CD4-positive, alpha-beta T cell treated with Interleukin-15 for 4 hours (primary cell): ENCODE data around the gene SLC9C1.

Source experiments
- DNase-seq: peaks from one replicate; pipeline ENCODE4 v3.0.0-alpha.2; 2020; ENCODE audit warnings: low spot score

The SLC9C1 gene

GRCh38 chr3:112306825-112307224 is 12.8 kb upstream of the SLC9C1 start:
- DNase-seq: no peak

DNA sequence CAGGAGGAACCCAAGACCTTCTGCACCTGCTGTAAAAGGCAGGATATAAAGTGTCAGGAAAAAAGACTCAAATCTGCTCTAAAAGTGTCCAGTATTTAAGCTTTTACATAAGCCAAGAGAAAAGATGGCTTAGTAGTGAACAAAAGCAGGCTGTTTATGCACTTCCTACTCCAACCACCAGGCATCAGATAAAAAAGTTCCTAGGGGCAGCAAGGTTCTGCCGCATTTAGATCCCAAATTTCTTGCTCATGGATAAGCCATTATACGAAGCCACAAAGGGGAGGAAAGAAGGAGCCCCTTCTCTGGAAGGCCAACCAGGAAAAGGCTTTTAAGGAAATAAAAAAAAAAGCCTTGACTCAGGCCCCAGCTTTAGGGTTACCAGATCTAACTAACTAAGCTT is 10.6 kb upstream of the SLC9C1 start:
- no peak for DNase-seq

- DNase-seq: peak; percentile 20
Observed at GRCh38 chr3:112303764-112304325, 9.8 kb upstream of the SLC9C1 start.

DNA sequence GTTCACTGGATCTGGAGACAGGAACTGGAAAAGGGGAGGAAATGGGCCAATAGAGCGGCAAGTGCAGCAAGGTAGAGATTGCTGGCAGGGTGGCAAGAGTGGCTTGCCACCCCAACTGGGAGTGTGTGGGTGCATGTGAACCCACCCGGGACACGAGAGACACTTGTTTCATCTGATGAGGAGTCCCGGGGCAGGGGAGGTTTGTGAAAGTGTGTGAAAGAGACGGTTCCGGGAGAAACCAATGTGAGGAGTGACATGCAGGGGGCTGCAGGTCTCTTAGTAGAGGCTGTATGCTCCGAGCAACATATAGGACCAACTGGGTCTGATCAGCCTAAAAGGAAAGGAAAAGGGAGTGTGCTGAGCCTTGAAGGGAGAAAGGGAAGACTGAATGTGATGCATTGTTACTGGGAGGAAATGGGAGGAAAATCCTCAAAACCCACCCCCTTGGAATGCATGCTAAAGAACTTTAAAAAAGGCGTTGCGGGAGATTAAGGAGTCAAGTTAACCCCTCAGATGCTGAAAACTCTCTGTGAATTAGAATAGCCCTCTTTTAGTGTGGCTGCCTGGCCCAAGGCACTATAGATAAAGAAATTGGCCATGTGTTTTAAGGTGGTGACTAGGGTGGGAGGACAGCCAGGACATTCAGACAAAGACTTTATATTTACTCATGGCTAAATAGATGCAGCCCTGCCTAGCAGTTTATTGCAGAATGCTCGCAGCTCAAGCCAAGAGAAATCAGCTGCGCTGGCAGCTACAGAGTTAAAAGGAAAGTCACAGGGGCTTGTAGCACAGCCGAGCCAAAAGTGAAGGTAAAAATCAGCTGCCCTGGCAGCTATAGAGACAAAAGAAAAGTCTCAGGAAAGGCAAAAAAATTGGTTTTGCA is 9.1 kb upstream of the SLC9C1 start:
- DNase-seq: no peak

GRCh38 chr3:112302150-112302830 is 8.3 kb upstream of the SLC9C1 start:
- no peak for DNase-seq

DNA sequence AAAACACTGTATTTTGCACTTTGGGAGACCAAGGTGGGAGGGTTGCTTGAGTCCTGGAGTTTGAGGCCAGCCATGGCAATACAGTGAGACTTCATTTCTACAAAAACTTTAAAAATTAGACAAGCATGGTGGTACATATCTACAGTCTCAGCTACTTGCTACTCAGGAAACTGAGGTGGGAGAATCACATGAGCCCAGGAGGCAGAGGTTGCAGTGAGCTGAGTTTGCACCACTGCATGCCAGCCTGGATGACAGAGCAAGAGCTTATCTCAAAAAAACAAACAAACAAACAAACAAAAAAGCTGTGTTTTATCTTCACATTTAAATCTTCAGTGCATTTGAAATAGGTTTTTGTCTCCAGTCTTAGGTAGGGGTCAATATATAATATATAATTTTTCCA is 4.8 kb upstream of the SLC9C1 start:
- no peak for DNase-seq

DNA sequence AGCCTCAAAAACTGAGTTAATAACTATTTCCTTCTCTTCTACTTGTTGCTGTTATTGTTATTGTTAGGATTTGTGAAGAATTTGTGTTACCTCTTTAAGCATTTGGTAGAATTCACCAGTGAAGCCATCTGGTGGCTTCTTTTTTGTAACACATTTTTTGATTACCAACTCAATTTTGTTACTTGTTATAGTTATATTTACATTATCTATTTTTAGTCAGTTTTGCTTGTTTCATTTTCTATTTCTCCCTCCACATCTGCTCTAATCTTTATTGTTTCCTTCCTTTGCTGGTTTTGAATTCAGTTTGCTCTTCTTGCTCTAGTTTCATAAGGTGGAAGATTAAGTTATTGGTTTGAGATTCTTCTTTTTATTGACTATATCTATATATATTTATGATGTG is 3.7 kb upstream of the SLC9C1 start:
- DNase-seq: no peak

DNA sequence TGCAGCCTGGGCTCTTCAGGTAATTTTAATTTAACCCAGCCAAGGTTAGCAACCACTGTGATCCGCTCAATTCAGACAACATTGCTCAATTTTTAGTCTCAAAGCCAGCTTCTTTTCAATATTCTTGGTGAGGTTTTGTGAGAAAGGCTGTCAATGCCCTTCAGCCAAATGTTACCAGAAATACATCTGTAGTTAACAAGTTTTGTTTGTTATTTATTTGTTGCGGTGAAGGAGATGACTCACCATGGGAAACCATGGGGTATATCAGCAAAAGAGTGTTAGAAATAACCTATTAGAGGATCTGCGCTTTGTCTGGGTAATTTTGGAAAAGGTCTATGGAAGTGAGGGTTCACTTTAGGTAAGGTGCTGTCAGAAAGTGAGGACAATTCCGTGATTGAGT is 5.0 kb downstream of the SLC9C1 start:
- no peak for DNase-seq

GRCh38 chr3:112280266-112280665 is 13.8 kb downstream of the SLC9C1 start:
- no peak for DNase-seq

DNA sequence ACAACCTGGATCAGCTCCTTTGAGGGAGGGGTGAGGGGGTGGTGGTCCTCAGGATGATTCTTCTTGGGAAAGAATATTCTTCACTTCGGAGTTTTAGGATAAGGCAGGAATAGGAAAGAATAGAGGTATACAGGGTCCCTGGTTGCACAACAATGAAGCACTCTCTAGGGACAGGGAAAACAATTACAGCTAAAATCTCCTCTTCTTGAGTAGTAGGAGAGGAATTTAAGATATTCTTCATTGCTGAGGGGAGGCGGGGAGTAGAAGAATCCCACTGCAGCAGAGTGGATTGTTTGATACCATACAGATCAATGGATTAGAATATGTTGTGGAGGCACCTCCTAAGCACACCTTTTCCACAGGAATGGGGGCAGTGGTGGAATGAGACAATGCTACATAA is 20.5 kb downstream of the SLC9C1 start:
- DNase-seq: no peak

- no peak for DNase-seq
Observed at GRCh38 chr3:112261742-112262141, 32.3 kb downstream of the SLC9C1 start.

GRCh38 chr3:112260563-112260962 is 33.5 kb downstream of the SLC9C1 start:
- DNase-seq: no peak

DNA sequence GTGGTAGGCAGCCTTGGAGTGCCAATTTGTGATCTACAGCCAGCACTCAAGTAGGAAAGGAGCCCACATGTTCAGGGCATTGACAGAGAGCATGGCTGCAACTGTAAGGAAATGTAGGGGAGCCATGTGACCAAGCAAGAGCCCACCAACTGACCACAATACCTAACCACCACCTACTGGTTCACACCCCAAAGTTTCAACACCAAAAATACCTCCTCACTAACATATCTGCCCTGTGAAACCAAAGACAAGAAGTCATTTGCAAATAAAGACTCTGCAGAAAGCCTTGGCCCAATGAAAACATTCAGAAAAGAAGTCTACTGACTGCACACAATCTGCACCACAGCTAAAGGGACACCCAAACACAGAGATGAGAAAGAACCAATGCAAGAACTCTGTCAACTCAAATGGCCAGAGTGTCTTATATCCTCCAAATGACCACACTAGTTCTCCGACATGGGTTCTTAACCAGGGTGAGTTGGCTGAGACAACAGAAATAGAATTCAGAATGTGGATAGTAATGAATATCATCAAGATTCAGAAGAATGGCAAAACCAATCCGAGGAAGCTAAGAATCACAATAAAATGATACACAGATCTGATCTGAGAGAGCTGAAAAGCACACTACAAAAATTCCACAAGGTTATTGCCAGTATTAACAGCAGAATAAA is 40.6 kb downstream of the SLC9C1 start:
- DNase-seq: no peak

- DNase-seq: no peak
Observed at GRCh38 chr3:112247900-112248299, 46.1 kb downstream of the SLC9C1 start.

DNA sequence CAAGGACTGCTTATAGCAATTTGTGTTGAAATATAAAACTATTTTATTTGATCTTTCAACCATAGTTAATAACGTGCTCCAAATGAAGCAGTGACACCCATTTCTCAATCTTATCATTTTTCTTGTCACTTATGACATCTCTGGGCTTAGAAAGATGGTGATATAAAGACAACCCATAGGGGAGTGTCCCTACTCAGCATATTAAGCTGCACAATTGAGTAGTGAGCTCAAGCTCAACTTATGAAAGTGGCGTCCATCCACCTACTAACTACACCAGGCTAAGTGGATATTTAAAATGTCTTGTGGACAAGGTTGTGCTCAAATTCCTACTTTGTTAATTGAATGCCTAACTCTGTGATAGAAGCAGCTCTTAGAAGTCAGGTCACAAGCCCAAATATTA is 46.7 kb downstream of the SLC9C1 start:
- DNase-seq: no peak

GRCh38 chr3:112233083-112233482 is 60.9 kb downstream of the SLC9C1 start:
- no peak for DNase-seq

DNA sequence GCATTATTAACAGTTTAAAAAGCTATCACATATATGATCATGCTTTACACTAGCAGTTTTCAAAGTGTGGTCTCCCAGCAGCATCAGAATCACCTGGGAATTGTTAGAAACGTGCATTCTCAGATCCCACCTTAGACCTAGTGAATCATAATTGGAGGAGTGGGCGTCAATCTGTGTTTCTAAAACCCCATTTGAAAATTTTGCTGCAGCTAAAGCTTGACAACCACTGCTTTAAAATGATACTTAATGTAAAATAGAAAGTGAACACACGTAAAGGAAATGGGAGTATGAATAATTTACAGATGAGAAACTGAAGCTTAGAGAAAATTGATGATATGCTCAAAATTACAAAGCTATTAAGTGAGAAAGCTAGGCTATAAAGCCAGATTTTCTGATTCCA is 62.3 kb downstream of the SLC9C1 start:
- DNase-seq: no peak

DNA sequence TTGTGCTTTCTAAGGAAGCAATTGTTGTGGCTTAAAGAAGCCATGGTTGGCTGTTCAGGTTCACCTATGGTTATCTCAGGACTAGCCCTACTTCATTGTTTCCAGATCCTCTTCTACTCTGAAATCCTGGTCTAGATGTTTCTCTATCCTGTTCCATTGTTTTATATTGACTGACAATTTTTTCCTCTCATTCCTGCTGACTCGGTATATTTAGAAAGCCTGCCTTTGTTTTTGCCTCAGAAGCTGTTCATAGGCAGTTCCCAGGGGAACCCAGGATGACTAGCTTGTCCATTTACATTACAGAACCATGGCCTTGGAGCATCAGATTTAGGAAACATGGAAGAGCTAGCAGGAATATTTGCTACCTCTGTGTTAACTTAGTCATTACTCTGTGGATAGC is 64.0 kb downstream of the SLC9C1 start:
- no peak for DNase-seq

DNA sequence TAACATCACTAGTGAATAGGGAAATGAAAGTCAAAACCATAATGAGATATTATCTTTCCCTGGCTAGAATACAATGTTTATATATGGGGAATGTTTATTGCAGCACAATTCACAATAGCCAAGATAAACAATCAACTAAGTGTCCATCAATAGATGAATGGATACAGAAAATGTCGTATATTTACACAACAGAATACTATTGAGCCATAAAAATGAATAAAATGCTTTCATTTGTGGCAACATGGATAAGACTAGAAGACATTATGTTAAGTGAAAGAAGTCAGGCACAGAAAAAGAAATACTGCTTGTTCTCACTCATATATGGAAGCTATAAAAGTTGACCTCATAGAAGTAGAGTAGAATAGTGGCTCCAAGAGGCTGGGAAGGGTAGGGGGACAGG is 65.2 kb downstream of the SLC9C1 start:
- no peak for DNase-seq

GRCh38 chr3:112200317-112200666 is 93.7 kb downstream of the SLC9C1 start:
- no peak for DNase-seq

DNA sequence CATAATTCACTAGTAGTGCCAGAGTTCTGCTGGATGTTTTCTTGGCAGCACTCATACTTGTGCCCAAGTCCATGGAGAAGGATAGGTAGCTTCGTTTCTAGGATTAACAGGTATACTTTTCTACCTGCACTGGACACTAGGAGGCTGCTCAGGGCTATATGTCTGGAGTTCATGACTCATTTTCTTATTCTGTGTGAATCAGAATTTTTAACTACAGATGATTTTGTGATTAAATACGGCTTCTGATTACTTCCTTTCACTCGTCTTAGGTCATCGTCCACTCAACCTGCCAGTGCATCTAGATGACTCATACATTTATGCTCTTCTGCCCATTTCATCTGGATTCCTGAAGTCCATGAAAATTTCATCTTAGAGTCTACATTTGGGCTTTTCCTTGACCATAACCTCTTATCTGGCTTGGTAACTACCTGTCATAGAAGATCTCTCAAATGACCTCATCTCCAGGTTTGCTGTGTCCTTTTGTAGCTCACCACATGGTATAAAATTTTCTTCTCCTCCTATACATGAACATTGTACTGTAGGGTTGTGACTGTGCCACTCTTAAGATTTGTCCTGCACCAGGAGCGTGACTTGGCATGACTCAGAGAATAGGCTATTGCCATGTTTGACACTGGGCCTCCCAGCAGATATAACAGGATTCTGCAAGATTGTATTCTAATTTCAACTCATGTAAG is 94.2 kb downstream of the SLC9C1 start:
- no peak for DNase-seq

GRCh38 chr3:112197131-112197530 is 96.9 kb downstream of the SLC9C1 start:
- DNase-seq: no peak
